Forelimb muscle (tissue), 1 donor: ENCODE results near the gene EIF3J. TPM values are rescaled to one million over a fixed set of nuclear protein-coding genes. Genes with fewer than 3 reads are reported as not detected.

Source experiments
- DNase-seq: peaks from one replicate; pipeline ENCODE4 v3.0.0-alpha.2; 2013; ENCODE audit warnings: low read depth
- polyA plus RNA-seq: library from polyadenylated mRNA; unstranded; fragments of 120-200 nt; gene quantifications from one replicate; pipeline ENCODE4 v1.2.1, GENCODE V29; 2013; ENCODE audit not compliant: insufficient read length

EIF3J gene
- polyA plus RNA-seq, 1 donor, result 90.8 TPM

DNA sequence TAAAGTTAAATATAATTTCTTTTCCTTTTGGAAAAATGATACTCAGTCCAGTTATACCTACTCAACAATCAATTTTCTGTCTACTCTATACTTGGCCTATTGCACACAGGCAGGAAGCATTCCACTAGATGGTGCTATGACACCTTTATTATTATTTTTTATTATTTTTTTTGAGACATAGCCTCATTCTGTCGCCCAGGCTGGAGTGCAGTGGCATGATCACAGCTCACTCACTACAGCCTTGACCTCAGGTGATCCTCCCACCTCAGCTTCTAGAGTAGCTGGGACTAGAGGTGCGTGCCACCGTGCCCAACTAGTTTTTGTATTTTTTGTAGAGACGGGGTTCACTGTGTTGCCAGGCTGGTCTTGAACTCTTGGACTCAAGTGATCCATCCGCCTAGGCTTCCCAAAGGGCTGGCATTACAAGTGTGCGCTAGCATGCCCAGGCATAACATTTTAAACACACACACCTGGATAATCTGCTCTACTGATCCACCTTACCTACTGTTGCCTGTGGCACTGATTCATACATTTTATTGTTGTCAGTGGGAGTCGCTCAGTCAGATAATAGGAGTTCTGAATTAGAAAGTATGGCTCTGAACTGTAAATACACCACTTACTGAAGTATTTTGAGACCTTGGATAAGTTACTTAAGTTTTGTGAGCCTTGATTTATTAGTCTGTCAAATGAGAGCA, 56.2 kb downstream of the EIF3J start:
- DNase-seq, result no peak

DNA sequence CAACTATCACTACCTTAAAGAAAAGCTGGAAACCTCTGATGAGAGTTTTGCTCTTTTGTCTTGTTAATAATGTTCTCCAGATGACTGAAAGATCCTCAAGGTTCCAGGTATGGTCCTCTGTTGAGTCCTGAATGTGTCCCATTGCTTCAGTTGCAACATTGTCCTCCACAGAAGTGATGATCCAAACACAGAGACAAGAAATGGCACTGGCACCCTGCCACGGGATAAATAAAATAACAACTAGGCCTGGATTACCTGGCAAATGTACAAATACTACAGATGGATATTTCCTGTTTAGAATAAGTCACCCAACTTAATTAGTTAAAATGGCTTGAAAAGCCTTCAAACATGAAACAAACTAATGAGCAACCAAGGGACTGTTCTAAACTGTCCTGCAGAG, 58.3 kb downstream of the EIF3J start:
- no peak for DNase-seq

DNA sequence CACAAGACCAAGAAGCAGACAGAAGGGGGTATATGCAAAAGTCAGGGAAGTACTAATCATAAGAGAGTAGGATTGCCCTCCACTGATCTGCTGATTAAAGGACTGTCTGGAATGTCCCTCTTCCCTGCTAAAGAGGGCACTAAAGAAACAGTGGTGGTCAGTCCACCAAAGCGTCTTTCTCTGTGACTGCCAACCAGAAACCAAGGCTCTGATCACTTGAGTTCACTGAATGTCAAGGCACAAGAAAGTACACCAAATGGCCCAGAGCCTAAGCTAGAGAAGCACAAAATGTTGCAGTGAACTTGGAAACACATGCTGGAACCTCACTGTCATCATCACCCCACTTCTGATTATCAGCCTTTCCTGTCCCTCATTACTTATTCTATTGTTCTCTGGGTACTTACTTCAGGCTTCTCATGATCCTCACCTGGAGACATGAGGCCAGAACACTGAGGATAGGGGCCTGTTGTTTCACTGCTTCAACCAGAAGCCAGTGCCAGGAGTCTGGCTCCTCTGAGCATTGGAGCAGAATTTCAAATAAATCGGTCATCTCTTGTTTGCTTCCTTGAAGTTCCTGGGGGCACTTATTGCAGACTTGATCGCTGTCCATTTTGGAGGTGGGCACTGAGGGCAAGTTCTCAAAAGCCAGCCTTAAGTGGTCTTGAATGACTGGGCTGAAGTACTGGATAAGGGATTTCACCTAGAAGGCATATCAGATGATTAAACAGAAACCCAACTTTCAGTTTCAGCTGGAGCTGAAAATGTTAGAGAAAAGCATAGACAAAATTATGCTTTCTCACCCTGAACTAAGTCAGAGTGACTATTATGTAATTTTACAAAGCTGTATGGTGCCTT, 58.9 kb downstream of the EIF3J start:
- no peak for DNase-seq

DNA sequence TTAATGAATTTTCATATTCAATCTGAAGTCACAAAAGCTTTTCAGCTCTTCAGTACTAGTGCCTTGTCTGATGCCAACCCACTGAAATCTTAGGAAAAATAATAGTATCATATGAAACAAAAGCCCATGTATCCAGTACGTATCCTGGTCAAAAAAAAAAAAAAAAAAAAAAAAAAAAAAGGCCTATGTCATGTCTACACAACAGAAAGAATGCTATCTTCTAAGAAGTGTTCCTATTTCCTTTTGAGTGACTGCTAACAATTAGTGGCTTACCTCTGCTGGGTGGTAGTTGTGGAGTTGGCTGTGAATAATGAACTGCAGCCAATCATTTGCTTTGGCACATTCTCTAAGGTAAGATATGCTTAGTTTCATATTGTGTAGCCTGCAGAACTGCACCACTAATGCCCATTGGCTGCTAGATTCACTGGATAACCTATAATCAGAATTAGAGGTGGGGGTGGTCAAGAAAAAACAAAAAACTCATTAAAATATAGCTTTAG, 59.6 kb downstream of the EIF3J start:
- DNase-seq, result no peak

DNA sequence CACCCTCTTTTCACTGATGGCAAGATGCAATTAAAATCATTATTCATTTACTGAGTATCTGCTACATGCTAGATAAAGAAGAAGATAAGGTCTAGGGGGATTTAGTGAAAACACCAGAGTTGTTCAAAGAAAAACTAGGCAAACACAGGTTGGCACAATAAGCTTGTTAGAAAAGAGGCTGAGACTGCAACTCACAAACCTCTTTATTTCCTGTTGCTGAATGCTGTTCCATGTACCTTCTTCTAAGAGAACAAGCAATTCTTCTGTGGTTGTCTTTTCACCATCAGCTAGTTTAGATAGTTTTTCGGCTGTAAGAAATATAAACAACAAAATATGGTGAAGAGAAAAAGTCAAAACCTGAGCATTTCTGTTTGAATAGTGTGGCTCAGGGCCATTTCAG, 61.1 kb downstream of the EIF3J start:
- DNase-seq, result no peak

DNA sequence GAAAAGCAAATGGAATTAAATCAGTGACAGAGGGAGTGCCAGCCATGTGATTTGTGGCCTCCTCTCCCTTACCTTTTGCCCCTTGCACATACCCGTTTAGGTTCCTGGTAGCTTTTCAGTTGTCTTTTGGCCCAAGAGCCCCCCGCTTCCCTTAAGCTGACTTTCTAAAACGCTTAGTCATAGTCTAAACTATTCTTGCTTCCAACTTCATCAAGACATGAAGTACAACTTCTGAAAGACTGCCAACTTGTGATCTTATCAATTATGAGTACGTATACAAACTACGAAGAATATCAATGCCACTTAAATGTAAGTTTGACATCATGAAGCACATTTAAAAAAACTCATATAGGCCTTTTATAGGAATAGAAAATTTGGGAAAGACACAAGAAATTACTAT, 61.9 kb downstream of the EIF3J start:
- no peak for DNase-seq

DNA sequence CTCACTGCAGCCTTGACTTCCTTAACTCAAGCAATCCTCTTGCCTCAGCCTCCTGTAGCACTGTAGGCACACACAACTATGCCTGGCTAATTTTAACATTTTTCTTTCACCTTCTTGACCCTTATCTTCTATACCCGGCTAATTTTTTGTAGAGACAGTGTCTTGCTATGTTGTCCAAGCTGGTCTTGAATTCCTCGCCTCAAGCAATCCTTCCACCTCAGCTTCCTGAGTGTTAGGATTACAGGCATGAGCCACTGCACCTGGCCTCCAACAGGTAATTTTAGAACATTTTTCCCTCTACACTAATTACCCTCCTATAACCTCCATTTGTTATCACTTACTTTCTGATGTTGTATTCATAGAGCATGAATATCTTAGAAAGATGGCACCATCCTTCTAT, 66.2 kb downstream of the EIF3J start:
- no peak for DNase-seq

DNA sequence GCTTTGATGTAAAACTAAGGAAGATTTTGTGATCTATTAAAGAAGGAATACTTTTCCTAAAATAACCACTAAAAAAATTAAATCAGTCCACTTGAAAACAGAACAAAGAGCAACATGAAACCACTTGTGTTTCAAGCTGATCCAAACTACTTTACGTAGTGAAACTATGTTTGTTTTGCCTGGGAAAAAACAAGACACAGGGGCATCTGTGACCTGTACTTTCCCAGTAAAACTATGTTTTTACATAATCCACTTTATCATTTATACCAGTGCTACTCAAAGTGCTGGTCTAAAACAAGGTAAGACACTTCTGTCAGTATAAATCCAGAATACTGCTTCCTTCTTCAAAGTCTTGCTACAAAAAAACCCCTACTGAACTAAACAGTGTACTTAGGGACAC, 69.8 kb downstream of the EIF3J start:
- no peak for DNase-seq

Other genes starting within 250 kb of the EIF3J start
- gene GOLM2, start 248.4 kb upstream of the EIF3J start, polyA plus RNA-seq, result 69.5 TPM
- gene CTDSPL2, start 109.5 kb upstream of the EIF3J start, polyA plus RNA-seq, result 35.8 TPM
- 41.6 TPM for gene SPG11, start 126.5 kb downstream of the EIF3J start, polyA plus RNA-seq
- 0.78 TPM for gene PATL2, start 174.2 kb downstream of the EIF3J start, polyA plus RNA-seq
- gene B2M, start 174.4 kb downstream of the EIF3J start, polyA plus RNA-seq, result 447 TPM
- gene TRIM69, start 199.4 kb downstream of the EIF3J start, polyA plus RNA-seq, result 27.8 TPM